SK-N-MC (cell line): ENCODE measurements around the gene REPS1.

Source experiments
- DNase-seq: peaks from one replicate; pipeline ENCODE4 v3.0.0-alpha.2; 2011; ENCODE audit warnings: low read depth, low spot score
- H3K27ac ChIP-seq: fragments of 200-600 bp; sonication (generic); 2 replicates; pipeline ENCODE4 v1.5.1; 2016; ENCODE audit warnings: mixed run types
- H3K36me3 ChIP-seq: fragments of 200-600 bp; sonication (generic); 2 replicates; pipeline ENCODE4 v1.6.1; 2017; ENCODE audit warnings: antibody characterized with exemption, low read length, mixed read lengths; ENCODE audit not compliant: insufficient read depth
- H3K4me3 ChIP-seq: fragments of 200-600 bp; sonication (generic); 2 replicates; pipeline ENCODE4 v1.5.1; 2016
- H3K9ac ChIP-seq: fragments of 200-600 bp; sonication (generic); 2 replicates; pipeline ENCODE4 v1.8.0; 2017; ENCODE audit warnings: mixed run types, mixed read lengths; ENCODE audit not compliant: insufficient read length
- H3K9me3 ChIP-seq: fragments of 200-600 bp; sonication (generic); 2 replicates; pipeline ENCODE4 v1.6.1; 2017; ENCODE audit warnings: low read depth, mild to moderate bottlenecking, antibody characterized with exemption, low read length, moderate library complexity, mixed read lengths
- EZH2 ChIP-seq: fragments of 200-600 bp; sonication (generic); IDR thresholded peaks from one replicate; pipeline ENCODE4 v1.6.1; 2017; ENCODE audit warnings: antibody characterized with exemption
- FOXP2 ChIP-seq: optimal IDR thresholded peaks from 2 replicates; pipeline ENCODE3; 2011; ENCODE audit warnings: mild to moderate bottlenecking, moderate library complexity; ENCODE audit not compliant: insufficient read depth; ENCODE audit errors: extremely low read length, control extremely low read depth
- POLR2AphosphoS5 ChIP-seq: IDR thresholded peaks from 2 replicates; pipeline ENCODE4 v1.6.1; 2012; ENCODE audit warnings: mild to moderate bottlenecking, low read depth, low read length, borderline replicate concordance

REPS1 gene

GRCh38 chr6:138931660-138932059 is 56.4 kb downstream of the REPS1 start:
- peaks cover 13% of the 10 kb centered on the region for H3K36me3 ChIP-seq
- H3K4me3 ChIP-seq, result no peak overlapping the region
- DNase-seq, result no peak
- no peak overlapping the region for H3K9ac ChIP-seq
- no peaks in the 10 kb centered on the region for H3K9me3 ChIP-seq
- TF ChIP-seq FOXP2, result no peak
- no peak for TF ChIP-seq EZH2
- TF ChIP-seq POLR2AphosphoS5, result no peak
- H3K27ac ChIP-seq, result no peak overlapping the region

GRCh38 chr6:138926579-138926978 is 61.5 kb downstream of the REPS1 start:
- no peak for DNase-seq
- H3K9ac ChIP-seq, result no peak overlapping the region
- 0 out of 2 replicates have a peak, but pooled peaks cover 5% of the 10 kb centered on the region for H3K36me3 ChIP-seq
- H3K4me3 ChIP-seq, result no peak overlapping the region
- TF ChIP-seq POLR2AphosphoS5 (no peak), EZH2 (no peak), FOXP2 (no peak)
- no peaks in the 10 kb centered on the region for H3K9me3 ChIP-seq
- H3K27ac ChIP-seq, result no peak overlapping the region

GRCh38 chr6:138925806-138926205 is 62.2 kb downstream of the REPS1 start:
- no peak for TF ChIP-seq POLR2AphosphoS5
- TF ChIP-seq FOXP2, result no peak
- no peak for TF ChIP-seq EZH2
- H3K27ac ChIP-seq, result no peak overlapping the region
- DNase-seq, result no peak
- H3K9me3 ChIP-seq, result no peaks in the 10 kb centered on the region
- peaks cover 7% of the 10 kb centered on the region; the same call in 1 of the 2 replicates for H3K36me3 ChIP-seq
- H3K4me3 ChIP-seq, result no peak overlapping the region
- no peak overlapping the region for H3K9ac ChIP-seq

GRCh38 chr6:138923561-138923960 is 64.5 kb downstream of the REPS1 start:
- H3K4me3 ChIP-seq, result no peak overlapping the region
- H3K9ac ChIP-seq, result no peak overlapping the region
- no peak for DNase-seq
- no peak for TF ChIP-seq FOXP2
- no peak for TF ChIP-seq POLR2AphosphoS5
- no peak for TF ChIP-seq EZH2
- no peaks in the 10 kb centered on the region for H3K9me3 ChIP-seq
- H3K27ac ChIP-seq, result no peak overlapping the region
- H3K36me3 ChIP-seq, result peaks cover 16% of the 10 kb centered on the region

- no peak overlapping the region for H3K27ac ChIP-seq
- no peak overlapping the region for H3K4me3 ChIP-seq
- no peaks in the 10 kb centered on the region for H3K9me3 ChIP-seq
- H3K9ac ChIP-seq, result no peak overlapping the region
- H3K36me3 ChIP-seq, result peaks cover 26% of the 10 kb centered on the region
- no peak for DNase-seq
- TF ChIP-seq POLR2AphosphoS5 (no peak), FOXP2 (no peak), EZH2 (no peak)
Observed at GRCh38 chr6:138920906-138921305, 67.1 kb downstream of the REPS1 start.

GRCh38 chr6:138914701-138915100 is 73.4 kb downstream of the REPS1 start:
- Histone ChIP-seq H3K36me3 (peaks cover 58% of the 10 kb centered on the region), H3K4me3 (no peak overlapping the region), H3K9me3 (no peaks in the 10 kb centered on the region), H3K9ac (no peak overlapping the region), H3K27ac (no peak overlapping the region)
- DNase-seq, result no peak
- no peak for TF ChIP-seq EZH2
- no peak for TF ChIP-seq FOXP2
- no peak for TF ChIP-seq POLR2AphosphoS5

GRCh38 chr6:138912308-138912707 is 75.7 kb downstream of the REPS1 start:
- H3K9ac ChIP-seq, result no peak overlapping the region
- no peaks in the 10 kb centered on the region for H3K9me3 ChIP-seq
- no peak overlapping the region for H3K4me3 ChIP-seq
- TF ChIP-seq FOXP2, result no peak
- TF ChIP-seq EZH2, result no peak
- no peak for TF ChIP-seq POLR2AphosphoS5
- no peak overlapping the region for H3K27ac ChIP-seq
- H3K36me3 ChIP-seq, result peaks cover 71% of the 10 kb centered on the region
- no peak for DNase-seq

GRCh38 chr6:138909975-138910374 is 78.1 kb downstream of the REPS1 start:
- DNase-seq, result no peak
- no peak overlapping the region for H3K27ac ChIP-seq
- TF ChIP-seq EZH2 (no peak), POLR2AphosphoS5 (no peak), FOXP2 (no peak)
- no peak overlapping the region for H3K9ac ChIP-seq
- peaks cover 73% of the 10 kb centered on the region for H3K36me3 ChIP-seq
- H3K9me3 ChIP-seq, result no peaks in the 10 kb centered on the region
- H3K4me3 ChIP-seq, result no peak overlapping the region

GRCh38 chr6:138909511-138909910 is 78.5 kb downstream of the REPS1 start:
- Histone ChIP-seq H3K9me3 (no peaks in the 10 kb centered on the region), H3K36me3 (peaks cover 68% of the 10 kb centered on the region), H3K27ac (no peak overlapping the region), H3K4me3 (no peak overlapping the region), H3K9ac (no peak overlapping the region)
- TF ChIP-seq FOXP2 (no peak), EZH2 (no peak), POLR2AphosphoS5 (no peak)
- no peak for DNase-seq
